GM12891 (cell line): ENCODE results near the gene SPTBN1.

Experiments used
- POLR2A ChIP-seq: IDR thresholded peaks from 2 replicates; pipeline ENCODE4 v1.6.1; 2011; ENCODE audit warnings: low read depth, low read length, control low read depth
- POLR2AphosphoS5 ChIP-seq: IDR thresholded peaks from 2 replicates; pipeline ENCODE4 v1.6.1; 2011; ENCODE audit warnings: low read depth, low read length, control low read depth

DNA sequence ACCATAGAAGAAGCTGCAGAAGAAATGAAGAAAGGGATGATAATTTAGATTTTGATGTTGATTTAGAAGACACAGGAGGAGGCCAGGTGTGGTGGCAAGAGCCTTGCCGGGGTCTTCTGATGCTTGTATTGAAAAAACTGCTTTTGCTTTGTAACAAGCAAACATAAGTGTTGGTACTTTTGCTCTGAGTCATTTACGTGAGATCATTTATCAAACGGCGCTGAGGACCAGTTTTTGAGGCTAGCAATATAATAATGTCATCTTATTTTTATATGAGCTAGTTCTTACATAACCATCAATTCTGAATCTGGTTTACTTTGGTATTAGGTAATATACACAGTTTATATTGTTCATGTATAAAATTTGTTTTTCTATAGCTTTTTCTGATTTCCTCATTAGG lies 30.6 kb downstream of the SPTBN1 start:
- TF ChIP-seq POLR2AphosphoS5 (no peak), POLR2A (no peak)
